Measurements from ENCODE around the gene FLVCR2.
"Not testable (repeated sequence)": the region's sequence is repeated elsewhere in the genome, so short reads cannot be mapped to it uniquely, and the experiment has no call there.

The FLVCR2 gene

GRCh38 chr14:75662966-75663365, 84.5 kb downstream of the FLVCR2 start:
- no peak for DNase-seq (ENCODE audit: low read depth)

GRCh38 chr14:75667099-75667765, 88.8 kb downstream of the FLVCR2 start:
- DNase-seq (ENCODE audit: low read depth): no peak

DNA sequence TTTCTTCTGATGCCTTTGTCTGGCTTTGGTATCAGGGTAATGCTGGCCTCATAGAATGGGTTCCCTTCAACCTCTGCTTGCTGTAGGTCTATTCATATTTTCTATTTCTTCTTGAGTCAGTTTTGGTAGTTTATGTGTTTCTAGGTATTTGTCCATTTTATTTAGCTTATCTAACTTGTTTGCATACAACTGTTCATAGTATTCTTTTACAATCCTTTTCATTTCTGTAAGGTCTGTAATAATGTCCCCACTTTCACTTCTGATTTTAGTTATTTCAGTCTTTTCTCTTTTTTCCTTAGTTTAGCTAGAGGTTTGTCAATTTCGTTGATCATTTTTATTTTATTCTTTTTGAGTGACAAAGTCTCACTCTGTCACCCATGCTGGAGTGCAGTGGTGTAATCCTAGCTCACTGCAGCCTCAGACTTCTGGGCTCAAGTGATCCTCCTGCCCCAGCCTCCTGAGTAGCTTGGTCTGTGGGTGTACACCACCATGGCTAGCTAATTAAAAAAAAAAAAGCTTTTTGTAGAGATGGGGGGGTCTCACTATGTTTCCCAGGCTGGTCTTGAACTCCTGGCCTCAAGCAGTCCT, 94.3 kb downstream of the FLVCR2 start:
- DNase-seq (ENCODE audit: low read depth): no peak

DNA sequence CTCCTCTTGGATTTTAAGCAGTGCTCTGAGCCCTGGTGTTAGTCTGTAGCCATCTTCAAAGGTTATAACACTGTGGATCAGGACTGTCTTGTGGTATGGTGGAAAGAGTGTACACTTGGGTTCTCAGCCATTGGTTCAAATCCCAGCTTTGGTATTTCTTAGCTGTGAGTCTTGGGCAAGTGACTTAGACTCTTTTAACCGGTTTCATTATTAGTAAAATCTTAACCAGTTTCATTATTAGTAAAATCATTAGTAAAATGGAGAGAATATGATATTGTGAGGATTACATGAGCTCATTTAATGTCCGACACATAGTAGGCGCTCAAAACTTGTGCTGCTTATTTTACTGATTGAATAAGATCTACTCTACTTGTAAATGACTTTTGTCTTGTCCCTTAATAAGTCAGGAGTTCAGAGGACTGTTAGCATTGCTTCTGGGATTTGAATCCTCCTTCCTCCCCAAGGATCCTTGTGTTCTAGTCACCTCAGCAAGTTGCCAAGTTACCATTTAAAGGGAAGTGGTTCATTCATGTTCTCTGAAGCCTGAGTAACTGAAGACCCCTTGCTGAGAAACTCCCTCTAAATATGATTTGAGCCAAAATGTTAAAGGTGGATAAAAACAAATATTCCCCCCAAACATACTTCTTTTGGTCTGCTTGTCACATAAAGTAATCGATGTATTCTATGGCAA, 95.1 kb downstream of the FLVCR2 start:
- no peak for DNase-seq (ENCODE audit: low read depth)

DNA sequence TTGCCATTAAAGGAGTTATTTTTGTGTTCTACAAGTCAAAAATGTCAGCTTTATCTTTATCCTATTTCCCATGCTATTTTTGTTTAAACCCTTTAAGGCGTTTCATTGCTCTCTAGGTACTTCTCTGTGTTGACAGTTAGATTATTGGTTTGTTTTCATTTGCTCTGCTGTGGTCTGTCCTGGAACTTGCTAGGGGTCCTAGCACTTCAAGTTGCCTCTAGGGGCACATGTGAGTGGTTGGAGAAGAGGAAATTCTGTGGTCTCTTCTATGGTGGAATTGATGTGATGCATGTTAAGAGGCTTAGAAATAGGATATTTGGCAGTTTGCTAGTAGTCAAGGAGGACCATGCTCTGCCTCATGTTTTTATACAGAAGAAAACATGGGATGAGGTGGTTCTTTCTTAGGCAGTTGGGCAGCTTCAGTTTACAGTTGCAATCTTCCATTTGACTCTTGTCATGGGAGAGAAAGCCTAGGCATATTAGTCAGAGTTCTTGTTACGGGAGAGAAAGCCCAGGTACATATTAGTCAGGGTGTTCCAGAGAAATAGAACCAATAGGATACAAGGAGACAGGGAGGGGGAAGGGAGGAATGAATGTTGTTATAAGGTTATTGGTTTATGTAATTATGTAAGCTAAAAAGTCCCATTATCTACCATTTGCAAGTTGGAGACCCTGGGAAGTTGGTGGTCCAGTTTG, 97.0 kb downstream of the FLVCR2 start:
- no peak for DNase-seq (ENCODE audit: low read depth)

GRCh38 chr14:75685910-75686309, 107.5 kb downstream of the FLVCR2 start:
- DNase-seq (ENCODE audit: low read depth): no peak

- no peak for DNase-seq (ENCODE audit: low read depth)
Measured at GRCh38 chr14:75689012-75689411, 110.6 kb downstream of the FLVCR2 start.

GRCh38 chr14:75690010-75690409, 111.6 kb downstream of the FLVCR2 start:
- no peak for DNase-seq (ENCODE audit: low read depth)

GRCh38 chr14:75695025-75695424, 116.6 kb downstream of the FLVCR2 start:
- DNase-seq (ENCODE audit: low read depth): not testable (repeated sequence)

- DNase-seq (ENCODE audit: low read depth): no peak
Measured at GRCh38 chr14:75697386-75697785, 119.0 kb downstream of the FLVCR2 start.

Data from activated gamma-delta T cell treated with anti-CD3 and anti-CD28 coated beads, Interleukin-2, amount 50 U/mL, for 16 hours (primary cell).